Measurements from ENCODE around the gene CCDC188. TPM values are rescaled to one million over a fixed set of nuclear protein-coding genes. Genes with fewer than 3 reads are reported as not detected.

CCDC188 gene
- total RNA-seq: not detected
- not detected for polyA plus RNA-seq

- Mint-ChIP-seq H3K27ac (peak within 1 kb of the TSS in 2 of 7 donors; percentile 6 to 9), H3K4me1 (no peaks in the 10 kb centered on the region), H3K9me3 (no peaks in the 10 kb centered on the region), H3K4me3 (no peak within 1 kb of the TSS), H3K36me3 (no peaks in the 10 kb centered on the region), H3K27me3 (no peaks in the 10 kb centered on the region)
- Histone ChIP-seq H3K9me3 (ENCODE audit: control insufficient read depth in 1 of 2, low read length in 2 of 2) (no peaks in the 10 kb centered on the region), H3K4me1 (ENCODE audit: insufficient read depth, low read length) (no peaks in the 10 kb centered on the region), H3K36me3 (ENCODE audit: insufficient read depth, low read length) (no peaks in the 10 kb centered on the region), H3K4me3 (ENCODE audit: low read length in 2 of 2) (no peak within 1 kb of the TSS), H3K27me3 (ENCODE audit: insufficient read depth, low read length) (no peaks in the 10 kb centered on the region), H3K27ac (ENCODE audit: low read depth, low read length) (no peak within 1 kb of the TSS)
- ChIA-PET CTCF (ENCODE audit: partially characterized antibody) (interaction anchor here (0.6 to 0.8 kb wide), 2 partner anchors 133 to 195 kb away, joined by 3 read pairs; no protein-coding TSS in a partner anchor), POLR2A (ENCODE audit: partially characterized antibody) (no interaction called here)
- intact Hi-C loops (cut with micrococcal nuclease): no loop called here
- DNase-seq: no peak
Observed at GRCh38 chr22:20150381-20151275, at the start of gene CCDC188. Gene CCDC188 (minus strand): TSS chr22:20151055. CDS start chr22:20150986, 69 bp downstream.

GRCh38 chr22:20199906-20200305, 49.1 kb upstream of the CCDC188 start:
- H3K9me3 ChIP-seq (ENCODE audit: control insufficient read depth in 1 of 2, low read length in 2 of 2): no peaks in the 10 kb centered on the region
- ChIA-PET CTCF (ENCODE audit: partially characterized antibody) (no interaction called here), POLR2A (ENCODE audit: partially characterized antibody) (no interaction called here)
- intact Hi-C loops (cut with micrococcal nuclease): no loop called here
- no peaks in the 10 kb centered on the region for H3K27me3 Mint-ChIP-seq
- H3K36me3 ChIP-seq (ENCODE audit: insufficient read depth, low read length): no peaks in the 10 kb centered on the region
- H3K4me1 Mint-ChIP-seq: no peaks in the 10 kb centered on the region
- H3K36me3 Mint-ChIP-seq: no peaks in the 10 kb centered on the region
- H3K4me3 ChIP-seq (ENCODE audit: low read length in 2 of 2): no peak overlapping the region
- DNase-seq: no peak
- H3K27ac Mint-ChIP-seq: no peak overlapping the region
- H3K27me3 ChIP-seq (ENCODE audit: insufficient read depth, low read length): peaks cover 3% of the 10 kb centered on the region
- H3K4me1 ChIP-seq (ENCODE audit: insufficient read depth, low read length): no peaks in the 10 kb centered on the region
- no peak overlapping the region for H3K4me3 Mint-ChIP-seq
- no peak overlapping the region for H3K27ac ChIP-seq (ENCODE audit: low read depth, low read length)
- H3K9me3 Mint-ChIP-seq: no peaks in the 10 kb centered on the region

- Histone ChIP-seq H3K4me3 (ENCODE audit: low read length in 2 of 2) (no peak overlapping the region), H3K27me3 (ENCODE audit: insufficient read depth, low read length) (peaks cover 3% of the 10 kb centered on the region), H3K4me1 (ENCODE audit: insufficient read depth, low read length) (no peaks in the 10 kb centered on the region), H3K36me3 (ENCODE audit: insufficient read depth, low read length) (no peaks in the 10 kb centered on the region), H3K27ac (ENCODE audit: low read depth, low read length) (no peak overlapping the region), H3K9me3 (ENCODE audit: control insufficient read depth in 1 of 2, low read length in 2 of 2) (no peaks in the 10 kb centered on the region)
- Mint-ChIP-seq H3K36me3 (no peaks in the 10 kb centered on the region), H3K27me3 (no peaks in the 10 kb centered on the region), H3K9me3 (no peaks in the 10 kb centered on the region), H3K27ac (no peak overlapping the region), H3K4me1 (no peaks in the 10 kb centered on the region), H3K4me3 (no peak overlapping the region)
- no peak for DNase-seq
- CTCF ChIA-PET (ENCODE audit: partially characterized antibody): no interaction called here
- POLR2A ChIA-PET (ENCODE audit: partially characterized antibody): no interaction called here
- intact Hi-C loops (cut with micrococcal nuclease): no loop called here
Observed at GRCh38 chr22:20199413-20199842, 48.6 kb upstream of the CCDC188 start.

GRCh38 chr22:20198557-20199319, 47.9 kb upstream of the CCDC188 start:
- intact Hi-C loops (cut with micrococcal nuclease): no loop called here
- Histone ChIP-seq H3K36me3 (ENCODE audit: insufficient read depth, low read length) (no peaks in the 10 kb centered on the region), H3K4me1 (ENCODE audit: insufficient read depth, low read length) (no peaks in the 10 kb centered on the region), H3K27ac (ENCODE audit: low read depth, low read length) (no peak overlapping the region), H3K4me3 (ENCODE audit: low read length in 2 of 2) (no peak overlapping the region), H3K9me3 (ENCODE audit: control insufficient read depth in 1 of 2, low read length in 2 of 2) (no peaks in the 10 kb centered on the region), H3K27me3 (ENCODE audit: insufficient read depth, low read length) (peaks cover 3% of the 10 kb centered on the region)
- Mint-ChIP-seq H3K27ac (no peak overlapping the region), H3K36me3 (no peaks in the 10 kb centered on the region), H3K9me3 (no peaks in the 10 kb centered on the region), H3K4me3 (no peak overlapping the region), H3K27me3 (no peaks in the 10 kb centered on the region), H3K4me1 (no peaks in the 10 kb centered on the region)
- ChIA-PET POLR2A (ENCODE audit: partially characterized antibody) (no interaction called here), CTCF (ENCODE audit: partially characterized antibody) (no interaction called here)
- no peak for DNase-seq

DNA sequence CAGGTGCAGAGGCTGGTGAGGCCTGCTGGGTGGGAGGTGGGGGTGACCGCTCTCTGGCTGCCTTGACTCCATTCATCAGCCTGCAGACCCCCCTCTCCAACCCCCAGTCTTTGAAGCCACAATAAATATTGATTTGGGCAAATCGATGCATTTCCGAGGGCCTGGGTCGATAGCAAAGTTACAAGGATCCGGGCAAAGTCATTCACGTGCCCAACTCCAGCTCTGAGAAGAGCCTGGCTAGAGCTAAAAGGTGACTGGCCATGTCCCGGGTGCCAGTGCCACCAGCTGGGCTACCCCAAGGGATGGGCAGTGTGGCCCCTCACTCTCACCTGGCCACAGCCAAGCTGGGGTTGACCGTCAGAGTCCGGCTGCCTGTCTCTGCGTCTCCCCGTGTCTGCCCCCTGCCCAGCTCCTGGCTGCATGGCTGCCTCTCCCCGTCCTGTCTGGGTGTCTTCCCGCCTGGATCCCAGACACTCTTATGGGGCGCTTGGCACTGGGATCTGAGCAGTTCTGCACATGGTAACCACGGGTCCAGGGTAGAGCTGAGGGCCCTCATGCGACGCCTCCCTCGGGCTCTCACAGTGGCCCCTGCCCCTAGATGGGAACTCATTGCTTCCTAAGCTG, 46.7 kb upstream of the CCDC188 start:
- CTCF ChIA-PET (ENCODE audit: partially characterized antibody): no interaction called here
- H3K4me1 Mint-ChIP-seq: no peaks in the 10 kb centered on the region
- H3K27ac Mint-ChIP-seq: no peak overlapping the region
- no peaks in the 10 kb centered on the region for H3K27me3 Mint-ChIP-seq
- POLR2A ChIA-PET (ENCODE audit: partially characterized antibody): no interaction called here
- H3K4me3 Mint-ChIP-seq: no peak overlapping the region
- H3K36me3 Mint-ChIP-seq: no peaks in the 10 kb centered on the region
- Histone ChIP-seq H3K4me1 (ENCODE audit: insufficient read depth, low read length) (no peaks in the 10 kb centered on the region), H3K27me3 (ENCODE audit: insufficient read depth, low read length) (peaks cover 3% of the 10 kb centered on the region), H3K27ac (ENCODE audit: low read depth, low read length) (no peak overlapping the region), H3K36me3 (ENCODE audit: insufficient read depth, low read length) (no peaks in the 10 kb centered on the region), H3K4me3 (ENCODE audit: low read length in 2 of 2) (no peak overlapping the region), H3K9me3 (ENCODE audit: control insufficient read depth in 1 of 2, low read length in 2 of 2) (no peaks in the 10 kb centered on the region)
- DNase-seq: no peak
- H3K9me3 Mint-ChIP-seq: no peaks in the 10 kb centered on the region
- intact Hi-C loops (cut with micrococcal nuclease): no loop called here

DNA sequence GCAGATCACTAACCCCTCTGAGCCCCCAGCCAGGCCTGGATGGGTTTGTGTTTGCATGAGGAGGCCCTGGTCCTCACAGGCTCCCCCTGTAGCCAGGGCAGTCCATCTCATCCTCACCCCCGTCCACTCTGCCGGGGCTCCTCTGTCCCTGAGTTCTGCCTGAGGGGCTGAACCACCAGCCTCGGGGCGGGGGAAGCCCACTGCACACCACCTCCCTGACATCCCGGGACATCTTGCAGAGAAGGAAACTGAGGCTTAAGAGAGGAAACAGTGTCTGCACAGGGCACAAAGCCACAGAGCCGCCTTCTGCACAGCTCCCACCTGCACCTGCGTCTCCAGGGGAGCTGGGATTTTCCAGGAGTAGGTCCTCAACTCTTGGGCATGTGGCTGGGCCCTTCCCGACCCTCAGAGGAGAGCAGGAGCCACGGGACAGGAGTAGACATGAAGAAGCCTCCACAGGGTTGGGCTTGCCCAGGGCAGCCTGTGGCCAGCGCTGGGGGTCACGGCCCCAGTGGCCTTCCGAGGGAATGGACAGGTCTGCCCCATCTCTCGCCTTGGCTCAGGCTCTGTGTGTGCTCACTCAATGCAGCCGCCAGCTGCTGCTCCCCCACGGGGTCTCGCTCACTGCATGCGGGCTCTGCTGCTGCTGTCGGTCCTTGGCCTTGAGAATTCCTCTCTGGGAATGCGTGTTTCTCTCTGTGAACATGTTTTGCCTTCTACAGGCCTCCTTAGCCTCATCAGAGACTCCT, 45.4 kb upstream of the CCDC188 start:
- Mint-ChIP-seq H3K4me3 (no peak overlapping the region), H3K27me3 (no peaks in the 10 kb centered on the region), H3K27ac (no peak overlapping the region), H3K36me3 (no peaks in the 10 kb centered on the region), H3K9me3 (no peaks in the 10 kb centered on the region), H3K4me1 (no peaks in the 10 kb centered on the region)
- no peaks in the 10 kb centered on the region for H3K4me1 ChIP-seq (ENCODE audit: insufficient read depth, low read length)
- no peak overlapping the region for H3K27ac ChIP-seq (ENCODE audit: low read depth, low read length)
- intact Hi-C loops (cut with micrococcal nuclease): no loop called here
- DNase-seq: no peak
- no peaks in the 10 kb centered on the region for H3K9me3 ChIP-seq (ENCODE audit: control insufficient read depth in 1 of 2, low read length in 2 of 2)
- H3K4me3 ChIP-seq (ENCODE audit: low read length in 2 of 2): no peak overlapping the region
- ChIA-PET CTCF (ENCODE audit: partially characterized antibody) (no interaction called here), POLR2A (ENCODE audit: partially characterized antibody) (no interaction called here)
- H3K27me3 ChIP-seq (ENCODE audit: insufficient read depth, low read length): no peaks in the 10 kb centered on the region
- H3K36me3 ChIP-seq (ENCODE audit: insufficient read depth, low read length): no peaks in the 10 kb centered on the region

Measured in CD4-positive, alpha-beta memory T cell (primary cell).